SH-SY5Y (cell line): ENCODE data around the gene FAM83G.

Experiments used
- GATA2 ChIP-seq: IDR thresholded peaks from 2 replicates; pipeline ENCODE4 v1.6.1; 2011; ENCODE audit warnings: mild to moderate bottlenecking, low read depth, low read length
- GATA3 ChIP-seq: IDR thresholded peaks from 2 replicates; pipeline ENCODE4 v1.6.1; 2011; ENCODE audit warnings: low read depth, mild to moderate bottlenecking, low read length, moderate library complexity

GRCh38 chr17:18957831-18958230 is 46.7 kb downstream of the FAM83G start:
- TF ChIP-seq GATA2 (no peak), GATA3 (no peak)
